HepG2 (cell line): ENCODE measurements around the gene ERO1A. TPM values are rescaled to one million over a fixed set of nuclear protein-coding genes. Genes with fewer than 3 reads are reported as not detected.
A peak's percentile ranks its signal among the peaks of the same experiment; 100 is the strongest.

Source experiments
- ADNP ChIP-seq: sonication (generic); formaldehyde crosslinking; IDR thresholded peaks from 2 replicates; pipeline ENCODE4 v1.4.0; 2020; ENCODE audit warnings: missing genetic modification reagents
- FOXC1 ChIP-seq: sonication (generic); formaldehyde crosslinking; IDR thresholded peaks from 2 replicates; pipeline ENCODE4 v1.8.0; 2022; ENCODE audit warnings: mild to moderate bottlenecking, missing genetic modification reagents, borderline replicate concordance
- KDM2A ChIP-seq: sonication (generic); formaldehyde crosslinking; IDR thresholded peaks from 2 replicates; pipeline ENCODE4 v1.4.0; 2020; ENCODE audit warnings: low read depth, missing genetic modification reagents, borderline replicate concordance
- MBNL3 ChIP-seq: fragments of 250-450 bp; sonication (Bioruptor Pico); conservative IDR thresholded peaks from 2 replicates; pipeline ENCODE4 v1.8.0; 2022; ENCODE audit warnings: mild to moderate bottlenecking, inconsistent platforms
- NRL ChIP-seq: sonication (generic); formaldehyde crosslinking; IDR thresholded peaks from 2 replicates; pipeline ENCODE4 v1.5.0; 2020; ENCODE audit warnings: missing genetic modification reagents, mild to moderate bottlenecking, moderate library complexity, borderline replicate concordance
- RFXAP ChIP-seq: sonication (generic); formaldehyde crosslinking; IDR thresholded peaks from 2 replicates; pipeline ENCODE4 v1.4.0; 2020; ENCODE audit warnings: missing genetic modification reagents, borderline replicate concordance
- SP4 ChIP-seq: sonication (generic); formaldehyde crosslinking; IDR thresholded peaks from 2 replicates; pipeline ENCODE4 v1.8.1; 2023; ENCODE audit warnings: mild to moderate bottlenecking, missing genetic modification reagents
- SRSF9 ChIP-seq: fragments of 200-400 bp; formaldehyde crosslinking; IDR thresholded peaks from 2 replicates; pipeline ENCODE4 v1.6.1; 2018; ENCODE audit warnings: borderline replicate concordance, mild to moderate bottlenecking, low read depth, low read length; ENCODE audit not compliant: insufficient read depth, poor library complexity, severe bottlenecking
- ZBTB8A ChIP-seq: sonication (generic); formaldehyde crosslinking; IDR thresholded peaks from 2 replicates; pipeline ENCODE4 v1.4.0; 2020; ENCODE audit warnings: mild to moderate bottlenecking, low read depth, missing genetic modification reagents, borderline replicate concordance
- ZNF34 ChIP-seq: sonication (generic); formaldehyde crosslinking; IDR thresholded peaks from 2 replicates; pipeline ENCODE4 v1.4.0; 2020; ENCODE audit warnings: mild to moderate bottlenecking, missing genetic modification reagents, borderline replicate concordance
- ZNF724P ChIP-seq: sonication (generic); formaldehyde crosslinking; IDR thresholded peaks from 2 replicates; pipeline ENCODE4 v1.8.0; 2022; ENCODE audit warnings: missing genetic modification reagents, borderline replicate concordance
- ZNF776 ChIP-seq: sonication (generic); formaldehyde crosslinking; IDR thresholded peaks from 2 replicates; pipeline ENCODE4 v1.4.0; 2020; ENCODE audit warnings: mild to moderate bottlenecking, missing genetic modification reagents
- polyA plus RNA-seq, 8 experiments: library from polyadenylated mRNA; depleted of rRNA in 3 of 8; stranded (reverse) in 7 of 8; unstranded in 1 of 8; fragments of >200 nt; fragmentation: Illumina TruSeq in 4 of 8; extraction: Trizol in 4 of 8; gene quantifications; 2 replicates each; pipeline versions ENCODE4 v1.2.1 to v1.2.3, GENCODE V29; 2011 to 2016; ENCODE audit warnings: low read depth in 4 of 8, missing spikeins in 1 of 8, mixed read lengths in 1 of 8; ENCODE audit not compliant: insufficient read depth in 1 of 8
- total RNA-seq, 5 experiments: library from RNA; depleted of rRNA; stranded (reverse); fragments of >200 nt; fragmentation: Illumina TruSeq; extraction: Trizol; gene quantifications; 2 replicates each; pipeline ENCODE4 v1.2.3, GENCODE V29; 2016; ENCODE audit warnings: low read depth in 1 of 5
- TF ChIP-seq, protein P1 (sequence below): IDR thresholded peaks from 2 replicates; pipeline ENCODE4 v1.6.1; 2016; ENCODE audit warnings: low read depth, missing genetic modification reagents, missing compliant biosample characterization
- TF ChIP-seq, protein P2 (sequence below): sonication (generic); formaldehyde crosslinking; IDR thresholded peaks from 2 replicates; pipeline ENCODE4 v1.5.0; 2020; ENCODE audit warnings: missing genetic modification reagents
- TF ChIP-seq, protein P3 (sequence below): sonication (generic); formaldehyde crosslinking; IDR thresholded peaks from 2 replicates; pipeline ENCODE4 v1.9.0; 2021; ENCODE audit warnings: missing genetic modification reagents, mild to moderate bottlenecking, borderline replicate concordance

Gene ERO1A
- total and polyA plus RNA-seq, 2 of the 13 experiments (the other 11 are each of a cell fraction or from before 2014, with no cell fraction given), result 60.3 to 137 TPM

DNA sequence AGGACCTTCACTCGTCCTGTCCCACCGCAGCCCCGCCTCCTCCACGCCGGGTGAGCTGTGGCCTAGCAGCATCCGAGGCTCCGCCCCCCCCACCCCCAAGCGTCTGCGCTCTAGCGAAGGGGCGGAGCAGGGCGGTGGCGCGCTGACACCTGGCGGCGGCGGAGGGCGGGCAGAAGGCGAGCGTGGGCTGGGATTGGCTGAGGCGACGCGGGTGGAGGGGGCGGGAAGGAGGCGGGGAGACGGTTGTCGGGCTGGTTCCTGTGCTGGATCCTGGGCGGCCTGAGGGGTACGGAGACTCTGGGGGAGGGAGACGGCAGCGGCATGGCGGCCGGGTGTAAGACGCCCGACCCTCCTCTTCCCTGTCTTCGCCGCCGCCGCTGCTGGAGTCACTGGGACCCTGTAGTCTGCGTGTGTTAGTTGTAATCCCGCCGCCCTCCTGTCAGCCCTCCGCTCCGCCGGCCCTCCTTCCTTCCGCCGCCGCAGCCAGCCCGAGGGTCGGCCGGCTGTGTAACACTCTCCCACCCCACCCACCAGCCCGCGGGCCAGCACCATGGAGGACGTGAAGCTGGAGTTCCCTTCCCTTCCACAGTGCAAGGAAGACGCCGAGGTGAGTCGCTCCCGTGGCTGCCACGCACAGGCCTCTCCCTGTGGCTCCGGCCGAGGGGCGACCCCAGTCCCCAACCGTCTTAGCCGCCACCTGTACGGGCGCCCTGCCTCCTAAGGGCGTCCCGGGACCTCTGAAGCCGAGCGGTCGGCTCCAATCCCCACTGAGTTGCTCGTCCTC, 34.8 kb upstream of the ERO1A start, which contains the start of gene STYX (continued):
- TF ChIP-seq, protein P1, sequence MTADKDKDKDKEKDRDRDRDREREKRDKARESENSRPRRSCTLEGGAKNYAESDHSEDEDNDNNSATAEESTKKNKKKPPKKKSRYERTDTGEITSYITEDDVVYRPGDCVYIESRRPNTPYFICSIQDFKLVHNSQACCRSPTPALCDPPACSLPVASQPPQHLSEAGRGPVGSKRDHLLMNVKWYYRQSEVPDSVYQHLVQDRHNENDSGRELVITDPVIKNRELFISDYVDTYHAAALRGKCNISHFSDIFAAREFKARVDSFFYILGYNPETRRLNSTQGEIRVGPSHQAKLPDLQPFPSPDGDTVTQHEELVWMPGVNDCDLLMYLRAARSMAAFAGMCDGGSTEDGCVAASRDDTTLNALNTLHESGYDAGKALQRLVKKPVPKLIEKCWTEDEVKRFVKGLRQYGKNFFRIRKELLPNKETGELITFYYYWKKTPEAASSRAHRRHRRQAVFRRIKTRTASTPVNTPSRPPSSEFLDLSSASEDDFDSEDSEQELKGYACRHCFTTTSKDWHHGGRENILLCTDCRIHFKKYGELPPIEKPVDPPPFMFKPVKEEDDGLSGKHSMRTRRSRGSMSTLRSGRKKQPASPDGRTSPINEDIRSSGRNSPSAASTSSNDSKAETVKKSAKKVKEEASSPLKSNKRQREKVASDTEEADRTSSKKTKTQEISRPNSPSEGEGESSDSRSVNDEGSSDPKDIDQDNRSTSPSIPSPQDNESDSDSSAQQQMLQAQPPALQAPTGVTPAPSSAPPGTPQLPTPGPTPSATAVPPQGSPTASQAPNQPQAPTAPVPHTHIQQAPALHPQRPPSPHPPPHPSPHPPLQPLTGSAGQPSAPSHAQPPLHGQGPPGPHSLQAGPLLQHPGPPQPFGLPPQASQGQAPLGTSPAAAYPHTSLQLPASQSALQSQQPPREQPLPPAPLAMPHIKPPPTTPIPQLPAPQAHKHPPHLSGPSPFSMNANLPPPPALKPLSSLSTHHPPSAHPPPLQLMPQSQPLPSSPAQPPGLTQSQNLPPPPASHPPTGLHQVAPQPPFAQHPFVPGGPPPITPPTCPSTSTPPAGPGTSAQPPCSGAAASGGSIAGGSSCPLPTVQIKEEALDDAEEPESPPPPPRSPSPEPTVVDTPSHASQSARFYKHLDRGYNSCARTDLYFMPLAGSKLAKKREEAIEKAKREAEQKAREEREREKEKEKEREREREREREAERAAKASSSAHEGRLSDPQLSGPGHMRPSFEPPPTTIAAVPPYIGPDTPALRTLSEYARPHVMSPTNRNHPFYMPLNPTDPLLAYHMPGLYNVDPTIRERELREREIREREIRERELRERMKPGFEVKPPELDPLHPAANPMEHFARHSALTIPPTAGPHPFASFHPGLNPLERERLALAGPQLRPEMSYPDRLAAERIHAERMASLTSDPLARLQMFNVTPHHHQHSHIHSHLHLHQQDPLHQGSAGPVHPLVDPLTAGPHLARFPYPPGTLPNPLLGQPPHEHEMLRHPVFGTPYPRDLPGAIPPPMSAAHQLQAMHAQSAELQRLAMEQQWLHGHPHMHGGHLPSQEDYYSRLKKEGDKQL (CRISPR knock-in tag), result no peak
- TF ChIP-seq, protein P2, sequence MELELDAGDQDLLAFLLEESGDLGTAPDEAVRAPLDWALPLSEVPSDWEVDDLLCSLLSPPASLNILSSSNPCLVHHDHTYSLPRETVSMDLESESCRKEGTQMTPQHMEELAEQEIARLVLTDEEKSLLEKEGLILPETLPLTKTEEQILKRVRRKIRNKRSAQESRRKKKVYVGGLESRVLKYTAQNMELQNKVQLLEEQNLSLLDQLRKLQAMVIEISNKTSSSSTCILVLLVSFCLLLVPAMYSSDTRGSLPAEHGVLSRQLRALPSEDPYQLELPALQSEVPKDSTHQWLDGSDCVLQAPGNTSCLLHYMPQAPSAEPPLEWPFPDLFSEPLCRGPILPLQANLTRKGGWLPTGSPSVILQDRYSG (CRISPR knock-in tag), result no peak
- TF ChIP-seq ZNF34 (CRISPR knock-in tag), result 0 out of 2 replicates have a peak, but pooled peaks have one; percentile 31
- peak; percentile 95 for TF ChIP-seq SP4 (CRISPR knock-in tag)
- no peak for TF ChIP-seq ADNP
- peak; percentile 65; the same call in 1 of the 2 replicates for TF ChIP-seq RFXAP (CRISPR knock-in tag)
- TF ChIP-seq, protein P3, sequence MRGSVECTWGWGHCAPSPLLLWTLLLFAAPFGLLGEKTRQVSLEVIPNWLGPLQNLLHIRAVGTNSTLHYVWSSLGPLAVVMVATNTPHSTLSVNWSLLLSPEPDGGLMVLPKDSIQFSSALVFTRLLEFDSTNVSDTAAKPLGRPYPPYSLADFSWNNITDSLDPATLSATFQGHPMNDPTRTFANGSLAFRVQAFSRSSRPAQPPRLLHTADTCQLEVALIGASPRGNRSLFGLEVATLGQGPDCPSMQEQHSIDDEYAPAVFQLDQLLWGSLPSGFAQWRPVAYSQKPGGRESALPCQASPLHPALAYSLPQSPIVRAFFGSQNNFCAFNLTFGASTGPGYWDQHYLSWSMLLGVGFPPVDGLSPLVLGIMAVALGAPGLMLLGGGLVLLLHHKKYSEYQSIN (CRISPR knock-in tag), result no peak
- no peak for TF ChIP-seq MBNL3
- no peak for TF ChIP-seq ZNF724P (CRISPR knock-in tag)
- peak; percentile 93 for TF ChIP-seq KDM2A
- peak; percentile 89 for TF ChIP-seq NRL (CRISPR knock-in tag)
- TF ChIP-seq ZBTB8A, result no peak
- TF ChIP-seq FOXC1 (CRISPR knock-in tag), result peak; percentile 72; the same call in 1 of the 2 replicates
- no peak for TF ChIP-seq ZNF776 (CRISPR knock-in tag)
- no peak for TF ChIP-seq SRSF9
